Measurements from ENCODE around the gene SNRNP200. TPM values are rescaled to one million over a fixed set of nuclear protein-coding genes. Genes with fewer than 3 reads are reported as not detected.

The SNRNP200 gene
- total RNA-seq = 100 to 1,000 TPM in 2 of 6 donors, 10 to 100 TPM in 4; 80.9 to 177 (median 90.9) TPM

GRCh38 chr2:96305091-96305978 lies at the start of gene SNRNP200:
SNRNP200 (minus strand) TSS chr2:96305546; CDS start chr2:96305437, 109 bp downstream.
- H3K27ac ChIP-seq = peak within 1 kb of the TSS; percentile 80 to 90 (median 86)
- DNase-seq (peak; percentile 90 to 97), ATAC-seq (ENCODE audit: low FRiP score in 2 of 2) (peak; percentile 98 to 100)
- H3K4me3 ChIP-seq = peak within 1 kb of the TSS; percentile 69 to 90 (median 79)
- peak; percentile 93 for TF ChIP-seq POLR2AphosphoS5 (IDR thresholded peaks at IDR 0.05)
- peak in 2 of 6 experiments; percentile 13 to 28 for TF ChIP-seq CTCF (IDR thresholded peaks at IDR 0.05)
- TF ChIP-seq POLR2A (IDR thresholded peaks at IDR 0.05) = peak in 3 of 4 donors; percentile 57 to 89 (median 68)
- TF ChIP-seq EP300 (IDR thresholded peaks at IDR 0.05) = no peak
- H3K4me1 ChIP-seq = peaks cover 12 to 22% (median 14%) of the 10 kb centered on the region in 4 donors
- peaks cover 26 to 42% (median 32%) of the 10 kb centered on the region in 4 donors for H3K36me3 ChIP-seq
- no peaks in the 10 kb centered on the region for H3K9me3 ChIP-seq
- no peaks in the 10 kb centered on the region for H3K27me3 ChIP-seq
- 1% methylated on average over 39 to 43 of the region's 61 CpGs for WGBS, 2 donors

- Histone ChIP-seq H3K9me3 (no peaks in the 10 kb centered on the region), H3K36me3 (no peaks in the 10 kb centered on the region), H3K27me3 (no peaks in the 10 kb centered on the region), H3K4me3 (no peak overlapping the region), H3K4me1 (peaks cover 3 to 9% (median 5%) of the 10 kb centered on the region in 4 donors), H3K27ac (peak overlapping the region in 1 of 4 donors; percentile 71)
- DNase-seq (no peak), ATAC-seq (ENCODE audit: low FRiP score in 2 of 2) (no peak)
- TF ChIP-seq POLR2A (IDR thresholded peaks at IDR 0.05) (no peak), CTCF (IDR thresholded peaks at IDR 0.05) (no peak), EP300 (IDR thresholded peaks at IDR 0.05) (no peak), POLR2AphosphoS5 (IDR thresholded peaks at IDR 0.05) (no peak)
- 89 to 90% methylated on average over 4 of the region's 4 CpGs for WGBS, 2 donors
Measured at GRCh38 chr2:96354492-96354891, 49.1 kb upstream of the SNRNP200 start.

GRCh38 chr2:96353606-96354101 lies 48.3 kb upstream of the SNRNP200 start:
- Histone ChIP-seq H3K27me3 (no peaks in the 10 kb centered on the region), H3K27ac (peak overlapping the region in 2 of 4 donors; percentile 57 to 71), H3K4me3 (no peak overlapping the region), H3K4me1 (peaks cover 3 to 9% (median 5%) of the 10 kb centered on the region in 4 donors), H3K36me3 (no peaks in the 10 kb centered on the region), H3K9me3 (no peaks in the 10 kb centered on the region)
- DNase-seq = no peak
- no peak for ATAC-seq (ENCODE audit: low FRiP score in 2 of 2)
- TF ChIP-seq EP300 (IDR thresholded peaks at IDR 0.05) = no peak
- no peak for TF ChIP-seq CTCF (IDR thresholded peaks at IDR 0.05)
- TF ChIP-seq POLR2A (IDR thresholded peaks at IDR 0.05) = no peak
- TF ChIP-seq POLR2AphosphoS5 (IDR thresholded peaks at IDR 0.05) = no peak
- WGBS, 2 donors = 43 to 71% methylated on average over 4 of the region's 4 CpGs

- peak overlapping the region in 2 of 4 donors; percentile 57 to 71 for H3K27ac ChIP-seq
Measured at GRCh38 chr2:96353032-96353561, 47.8 kb upstream of the SNRNP200 start.

More at GRCh38 chr2:96353032-96353561, 47.8 kb upstream of the SNRNP200 start:
- no peak overlapping the region for H3K4me3 ChIP-seq
- no peak for TF ChIP-seq POLR2AphosphoS5 (IDR thresholded peaks at IDR 0.05)
- no peak for TF ChIP-seq POLR2A (IDR thresholded peaks at IDR 0.05)
- no peak for TF ChIP-seq EP300 (IDR thresholded peaks at IDR 0.05)
- TF ChIP-seq CTCF (IDR thresholded peaks at IDR 0.05) = no peak
- H3K36me3 ChIP-seq = no peaks in the 10 kb centered on the region
- DNase-seq (no peak), ATAC-seq (ENCODE audit: low FRiP score in 2 of 2) (peak in 1 of 2 donors; percentile 32)
- H3K9me3 ChIP-seq = no peaks in the 10 kb centered on the region
- WGBS, 2 donors = 53 to 75% methylated on average over 9 of the region's 9 CpGs
- no peaks in the 10 kb centered on the region for H3K27me3 ChIP-seq
- H3K4me1 ChIP-seq = peaks cover 3 to 9% (median 5%) of the 10 kb centered on the region in 4 donors
